Endothelial cell of umbilical vein (primary cell): ENCODE results near the gene MYT1. TPM values are rescaled to one million over a fixed set of nuclear protein-coding genes. Genes with fewer than 3 reads are reported as not detected.

ENCODE experiments used
- BruUV-seq: library from RNA; stranded (reverse); fragments of 400-500 nt; replicated peaks from 2 replicates; lab custom pipeline; 2021; lab: Mats Ljungman, UMichigan
- CTCF ChIA-PET: fragments of 300-600, 350-600 bp; sonication (Branson Sonifier 250); formaldehyde crosslinking; loops from one replicate; lab custom pipeline; 2021; ENCODE audit warnings: antibody characterized with exemption, inconsistent platforms; lab: Charles Lee
- POLR2A ChIA-PET: fragments of 300-600, 350-600 bp; sonication (Branson Sonifier 250); formaldehyde crosslinking; loops from one replicate; lab custom pipeline; 2021; ENCODE audit warnings: antibody characterized with exemption, inconsistent platforms; lab: Charles Lee
- DNase-seq: peaks from one replicate; pipeline ENCODE4 v3.0.0-alpha.2; 2011; ENCODE audit warnings: low read depth, low spot score
- FAIRE-seq: peaks from 2 replicates; lab custom pipeline; 2011; peaks lifted over from hg19 to GRCh38; lab: Jason Lieb, UNC
- H2AFZ ChIP-seq: 2 replicates; pipeline ENCODE4 v1.6.0; 2012; ENCODE audit warnings: low read depth, low read length, control low read depth, inconsistent platforms
- H3K27ac ChIP-seq: 2 replicates; pipeline ENCODE4 v1.5.1; 2011; ENCODE audit warnings: low read depth, mild to moderate bottlenecking, control low read depth, low read length, moderate library complexity; ENCODE audit not compliant: insufficient read depth
- H3K27me3 ChIP-seq, 2 experiments: 2 replicates each; pipeline versions ENCODE4 v1.6.0 to v1.6.1; 2011; ENCODE audit warnings: low read length in 2 of 2, mixed read lengths in 1 of 2; ENCODE audit not compliant: control insufficient read depth in 2 of 2, insufficient read depth in 2 of 2
- H3K36me3 ChIP-seq, 2 experiments: 2 replicates in 1 of 2; 3 replicates in 1 of 2; pipeline ENCODE4 v1.5.1; 2011; ENCODE audit warnings: low read length in 2 of 2, mild to moderate bottlenecking in 1 of 2, moderate library complexity in 1 of 2; ENCODE audit not compliant: control insufficient read depth in 2 of 2, insufficient read depth in 2 of 2; ENCODE audit errors: extremely low read depth in 1 of 2
- H3K4me1 ChIP-seq: 3 replicates; pipeline ENCODE4 v1.5.1; 2011; ENCODE audit warnings: mild to moderate bottlenecking, low read length; ENCODE audit not compliant: control insufficient read depth, insufficient read depth; ENCODE audit errors: extremely low read depth
- H3K4me2 ChIP-seq: 2 replicates; pipeline ENCODE4 v1.6.1; 2011; ENCODE audit warnings: low read length, control low read depth, mixed read lengths; ENCODE audit not compliant: insufficient read depth
- H3K4me3 ChIP-seq, 3 experiments: fragments of 200-600 bp in 1 of 3; sonication (generic), shearing (Covaris generic) in 1 of 3; replicated peaks in 1 of 3; 2 replicates each; pipeline ENCODE4 v1.5.1; 2011 to 2016; ENCODE audit warnings: control low read depth in 3 of 3, low read length in 3 of 3, mild to moderate bottlenecking in 2 of 3, inconsistent platforms in 1 of 3, low read depth in 1 of 3, moderate library complexity in 1 of 3; ENCODE audit not compliant: insufficient read depth in 1 of 3
- H3K79me2 ChIP-seq: 2 replicates; pipeline ENCODE4 v1.6.0; 2012; ENCODE audit warnings: low read length, inconsistent platforms; ENCODE audit not compliant: control insufficient read depth, insufficient read depth
- H3K9ac ChIP-seq: replicated peaks from 2 replicates; pipeline ENCODE3; 2011; ENCODE audit warnings: low read length, control low read depth; ENCODE audit not compliant: insufficient read depth; ENCODE audit errors: extremely low read depth
- H3K9me1 ChIP-seq: replicated peaks from 3 replicates; pipeline ENCODE4 v1.6.0; 2011; ENCODE audit warnings: mild to moderate bottlenecking, low read length; ENCODE audit not compliant: control insufficient read depth, insufficient read depth; ENCODE audit errors: extremely low read depth
- H3K9me3 ChIP-seq: replicated peaks from 2 replicates; pipeline ENCODE4 v1.5.1; 2012; ENCODE audit warnings: low read length, inconsistent platforms; ENCODE audit not compliant: control insufficient read depth, insufficient read depth
- H4K20me1 ChIP-seq: replicated peaks from 2 replicates; pipeline ENCODE3; 2011; ENCODE audit warnings: mild to moderate bottlenecking, low read length; ENCODE audit not compliant: control insufficient read depth, insufficient read depth; ENCODE audit errors: extremely low read depth
- EZH2 ChIP-seq: IDR thresholded peaks from 2 replicates; pipeline ENCODE4 v1.6.1; 2012; ENCODE audit warnings: borderline replicate concordance, low read depth, mild to moderate bottlenecking, moderate library complexity, low read length, inconsistent platforms; ENCODE audit not compliant: severe bottlenecking
- FOS ChIP-seq: IDR thresholded peaks from 2 replicates; pipeline ENCODE4 v1.6.1; 2011; ENCODE audit warnings: mild to moderate bottlenecking, low read length, moderate library complexity, borderline replicate concordance; ENCODE audit not compliant: insufficient read depth
- GATA2 ChIP-seq: IDR thresholded peaks from 2 replicates; pipeline ENCODE4 v1.7.0; 2011; ENCODE audit warnings: low read depth, mild to moderate bottlenecking, moderate library complexity, mixed read lengths, low read length; ENCODE audit not compliant: insufficient read length, insufficient read depth
- JUN ChIP-seq: IDR thresholded peaks from 2 replicates; pipeline ENCODE4 v1.6.1; 2011; ENCODE audit warnings: borderline replicate concordance, low read depth; ENCODE audit not compliant: insufficient read length, insufficient read depth
- MYC ChIP-seq: IDR thresholded peaks from one replicate; pipeline ENCODE4 v1.6.1; 2011; ENCODE audit warnings: mild to moderate bottlenecking, low read depth, low read length
- POLR2A ChIP-seq: IDR thresholded peaks from 2 replicates; pipeline ENCODE4 v1.6.1; 2012; ENCODE audit warnings: low read depth, mild to moderate bottlenecking, control low read depth, low read length
- POLR2AphosphoS5 ChIP-seq: IDR thresholded peaks from 2 replicates; pipeline ENCODE4 v1.6.1; 2012; ENCODE audit warnings: low read depth, mild to moderate bottlenecking, control low read depth, low read length, moderate library complexity; ENCODE audit not compliant: insufficient read depth
- dilution Hi-C: fragments of 300-500 bp; cut with MboI; formaldehyde crosslinking; loops from one replicate; pipeline ENCODE4 v1.15.0; 2019; ENCODE audit warnings: low sequenced_read_pairs; ENCODE audit not compliant: extremely low pct_ligation_motif_present
- intact Hi-C: fragments of 100-400 bp; cut with micrococcal nuclease; formaldehyde crosslinking; loops from one replicate; pipeline ENCODE4 v1.10.0; 2022
- polyA plus RNA-seq, 4 experiments: library from polyadenylated mRNA; depleted of rRNA in 3 of 4; stranded (reverse) in 3 of 4; unstranded in 1 of 4; fragments of >200 nt; gene quantifications; 2 replicates each; pipeline versions ENCODE4 v1.2.1 to v1.2.3, GENCODE V29; 2011 to 2012; ENCODE audit warnings: missing spikeins in 1 of 4
- total RNA-seq: library from RNA; stranded (reverse); gene quantifications from 2 replicates; pipeline ENCODE4 v1.2.3, GENCODE V29; 2021
- TF ChIP-seq, protein P1 (sequence below): IDR thresholded peaks from 2 replicates; pipeline ENCODE4 v1.6.1; 2011; ENCODE audit not compliant: insufficient read depth, insufficient read length
- TF ChIP-seq, protein P2 (sequence below), 2 donors: IDR thresholded peaks; 1 replicate in 1 of 2; 2 replicates in 1 of 2; pipeline ENCODE4 v1.5.1; 2011; ENCODE audit warnings: low read length in 2 of 2, mild to moderate bottlenecking in 2 of 2, moderate library complexity in 2 of 2, control low read depth in 1 of 2, inconsistent platforms in 1 of 2, low read depth in 1 of 2; ENCODE audit not compliant: insufficient read depth in 1 of 2; ENCODE audit errors: extremely low read depth in 1 of 2

The MYT1 gene
- total and polyA plus RNA-seq, 2 donors (not counting 3 experiments of a cell fraction or from before 2014, with no cell fraction given) = not detected

DNA sequence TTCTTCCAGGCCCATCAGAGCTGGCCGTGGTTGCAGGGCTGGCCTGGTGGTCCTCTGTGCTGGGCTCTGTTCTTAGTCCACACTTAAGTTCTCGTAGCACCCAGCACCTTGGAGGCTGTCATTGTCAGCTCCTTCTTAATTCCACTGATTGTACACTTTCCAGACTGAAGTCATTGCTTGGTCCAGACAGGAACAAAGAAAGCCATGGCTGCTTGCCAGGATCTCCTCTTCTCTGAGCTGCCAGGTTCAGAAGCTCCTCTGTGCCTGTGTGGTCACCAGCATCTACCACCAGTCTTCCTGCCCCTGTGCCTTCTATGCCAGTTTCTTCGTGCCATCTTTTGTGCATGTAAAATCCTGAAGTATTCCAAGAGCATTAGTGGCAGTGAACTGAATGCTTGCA, 51.8 kb downstream of the MYT1 start:
- no TSS peak for BruUV-seq
- Histone ChIP-seq H3K9ac (no peak overlapping the region), H3K79me2 (no peaks in the 10 kb centered on the region), H3K4me1 (no peaks in the 10 kb centered on the region), H2AFZ (no peak overlapping the region), H4K20me1 (no peaks in the 10 kb centered on the region), H3K9me1 (no peaks in the 10 kb centered on the region), H3K36me3 (no peaks in the 10 kb centered on the region), H3K27ac (no peak overlapping the region), H3K4me3 (no peak overlapping the region), H3K27me3 (no peaks in the 10 kb centered on the region), H3K9me3 (no peaks in the 10 kb centered on the region), H3K4me2 (no peak overlapping the region)
- no peak for FAIRE-seq
- CTCF ChIA-PET = interaction anchor here (0.8 kb wide), 1 partner anchor 13 kb away, joined by 3 read pairs; no protein-coding TSS in a partner anchor
- TF ChIP-seq POLR2A (no peak), EZH2 (no peak), GATA2 (no peak), POLR2AphosphoS5 (no peak), JUN (no peak), MYC (no peak), FOS (no peak)
- TF ChIP-seq, protein P1, sequence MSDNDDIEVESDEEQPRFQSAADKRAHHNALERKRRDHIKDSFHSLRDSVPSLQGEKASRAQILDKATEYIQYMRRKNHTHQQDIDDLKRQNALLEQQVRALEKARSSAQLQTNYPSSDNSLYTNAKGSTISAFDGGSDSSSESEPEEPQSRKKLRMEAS = no peak
- TF ChIP-seq, protein P2, sequence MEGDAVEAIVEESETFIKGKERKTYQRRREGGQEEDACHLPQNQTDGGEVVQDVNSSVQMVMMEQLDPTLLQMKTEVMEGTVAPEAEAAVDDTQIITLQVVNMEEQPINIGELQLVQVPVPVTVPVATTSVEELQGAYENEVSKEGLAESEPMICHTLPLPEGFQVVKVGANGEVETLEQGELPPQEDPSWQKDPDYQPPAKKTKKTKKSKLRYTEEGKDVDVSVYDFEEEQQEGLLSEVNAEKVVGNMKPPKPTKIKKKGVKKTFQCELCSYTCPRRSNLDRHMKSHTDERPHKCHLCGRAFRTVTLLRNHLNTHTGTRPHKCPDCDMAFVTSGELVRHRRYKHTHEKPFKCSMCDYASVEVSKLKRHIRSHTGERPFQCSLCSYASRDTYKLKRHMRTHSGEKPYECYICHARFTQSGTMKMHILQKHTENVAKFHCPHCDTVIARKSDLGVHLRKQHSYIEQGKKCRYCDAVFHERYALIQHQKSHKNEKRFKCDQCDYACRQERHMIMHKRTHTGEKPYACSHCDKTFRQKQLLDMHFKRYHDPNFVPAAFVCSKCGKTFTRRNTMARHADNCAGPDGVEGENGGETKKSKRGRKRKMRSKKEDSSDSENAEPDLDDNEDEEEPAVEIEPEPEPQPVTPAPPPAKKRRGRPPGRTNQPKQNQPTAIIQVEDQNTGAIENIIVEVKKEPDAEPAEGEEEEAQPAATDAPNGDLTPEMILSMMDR (IDR thresholded peaks at IDR 0.05; ENCODE audit: extremely low read depth in 1 of 2, insufficient read depth in 1 of 2, low read depth in 1 of 2, low read length in 2 of 2) = no peak
- dilution Hi-C loops (no loop called here), intact Hi-C loops (no loop called here)
- peak; percentile 18 for DNase-seq
- POLR2A ChIA-PET = no interaction called here
